Measurements from ENCODE around the gene EPHA1.

EPHA1 gene

GRCh38 chr7:143343596-143343995 is 65.1 kb downstream of the EPHA1 start:
- DNase-seq: no peak

DNA sequence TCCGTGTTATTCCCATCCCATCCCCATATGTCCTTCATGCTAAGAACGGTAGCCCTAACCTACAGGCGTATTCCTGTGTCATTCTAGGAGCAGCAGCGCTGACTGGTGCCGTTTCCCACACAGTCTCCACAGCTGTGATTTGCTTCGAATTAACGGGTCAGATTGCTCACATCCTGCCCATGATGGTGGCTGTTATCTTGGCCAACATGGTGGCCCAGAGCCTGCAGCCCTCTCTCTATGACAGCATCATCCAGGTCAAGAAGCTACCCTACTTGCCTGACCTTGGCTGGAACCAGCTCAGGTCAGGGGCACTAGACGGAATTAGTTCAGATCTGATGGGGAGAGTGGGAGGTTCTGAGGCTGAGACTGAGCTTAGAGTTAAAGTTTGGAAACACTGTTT is 66.8 kb downstream of the EPHA1 start:
- DNase-seq: no peak

Measured in NCI-H524 treated with DMSO at 0.1 percent for 48 hours (cell line).